ENCODE data around the gene SH3PXD2A. TPM values are rescaled to one million over a fixed set of nuclear protein-coding genes. Genes with fewer than 3 reads are reported as not detected.

The SH3PXD2A gene
- total RNA-seq, 2 experiments from 2014 or later, result 10.2 to 10.9 TPM

DNA sequence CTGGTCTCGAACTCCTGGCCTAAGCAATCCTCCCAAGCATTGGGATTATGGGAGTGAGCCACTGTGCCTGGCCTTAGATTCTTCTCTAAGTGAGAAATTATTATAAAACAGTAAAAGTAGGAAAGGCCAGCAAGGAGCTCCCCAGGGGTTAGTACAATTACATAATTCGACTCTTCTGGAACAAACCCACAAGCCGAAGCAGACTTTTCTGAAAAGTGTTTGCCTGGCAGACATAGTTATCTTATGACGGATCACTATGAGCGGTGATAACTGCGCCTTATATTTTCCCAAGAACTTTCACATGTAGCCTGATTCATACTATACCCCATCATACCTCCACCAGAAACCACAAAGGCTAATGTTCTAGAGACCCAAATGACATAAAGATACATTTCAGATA is 30.2 kb upstream of the SH3PXD2A start:
- no peak overlapping the region for H3K27ac Mint-ChIP-seq
- peaks cover 9% of the 10 kb centered on the region for H3K36me3 Mint-ChIP-seq
- H3K4me3 Mint-ChIP-seq, result no peak overlapping the region
- DNase-seq, result no peak
- no peaks in the 10 kb centered on the region for H3K27me3 Mint-ChIP-seq
- peaks cover 23% of the 10 kb centered on the region for H3K4me1 Mint-ChIP-seq
- H3K9me3 Mint-ChIP-seq, result no peaks in the 10 kb centered on the region

DNA sequence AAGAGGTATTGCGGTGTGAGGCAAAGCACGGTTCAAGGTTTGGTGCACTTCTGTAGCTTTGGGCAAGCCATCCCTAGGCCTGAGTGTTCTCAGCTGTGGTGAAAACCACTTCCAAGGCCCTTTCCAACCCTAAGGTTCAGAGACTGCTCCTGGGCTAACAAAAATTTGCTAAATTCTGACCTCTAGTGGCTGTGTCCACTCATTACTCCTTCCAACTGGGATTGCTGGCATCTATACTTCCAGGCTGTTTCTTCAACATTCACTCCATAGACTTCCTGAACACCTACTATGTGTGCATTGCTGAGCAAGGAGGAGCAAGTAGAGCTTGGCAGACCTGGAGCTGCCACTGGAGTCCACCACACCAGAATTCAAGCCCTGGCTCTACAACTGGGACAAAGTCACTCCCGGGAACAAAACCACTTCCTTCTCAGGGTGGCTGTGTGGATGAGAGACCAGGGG is 29.3 kb upstream of the SH3PXD2A start:
- Mint-ChIP-seq H3K36me3 (peaks cover 12% of the 10 kb centered on the region), H3K4me1 (peaks cover 14% of the 10 kb centered on the region), H3K27ac (no peak overlapping the region), H3K9me3 (no peaks in the 10 kb centered on the region), H3K4me3 (no peak overlapping the region), H3K27me3 (no peaks in the 10 kb centered on the region)
- no peak for DNase-seq

DNA sequence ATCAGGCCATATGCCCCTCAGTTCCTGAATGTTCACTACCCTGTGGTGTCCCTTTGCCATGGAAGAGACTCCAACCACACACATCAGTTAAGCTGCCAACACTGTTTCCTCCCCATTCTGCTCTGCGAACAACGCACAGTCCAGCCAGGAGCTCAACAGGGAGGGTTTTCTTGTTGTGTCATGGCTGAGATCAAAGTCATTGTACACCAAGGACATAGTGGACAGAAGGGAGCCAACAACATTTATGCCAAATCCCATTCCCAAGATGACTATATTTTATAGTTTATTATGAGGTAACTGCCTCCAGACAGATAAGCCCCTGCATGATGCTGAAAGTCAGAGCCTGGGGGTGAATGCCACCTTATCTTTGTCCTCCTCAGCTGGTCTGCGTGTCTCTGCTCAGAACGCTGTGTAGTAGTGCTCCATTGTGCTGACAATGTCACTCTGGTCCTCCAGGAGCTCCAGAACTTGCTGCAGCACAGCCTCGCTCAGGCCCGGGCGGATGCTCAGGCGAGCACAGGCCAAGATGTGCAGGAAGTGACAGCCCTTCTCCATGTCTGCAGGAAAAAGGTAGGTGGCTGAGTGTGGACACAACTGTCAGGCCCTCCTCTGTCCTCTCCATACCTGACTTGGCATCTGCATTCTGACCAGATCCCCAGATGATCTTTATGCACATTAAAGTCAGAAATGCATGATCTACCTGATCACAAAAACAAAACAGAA is 27.1 kb upstream of the SH3PXD2A start:
- no peak for DNase-seq
- Mint-ChIP-seq H3K4me3 (no peak overlapping the region), H3K4me1 (peaks cover 6% of the 10 kb centered on the region), H3K9me3 (no peaks in the 10 kb centered on the region), H3K27me3 (no peaks in the 10 kb centered on the region), H3K36me3 (peaks cover 13% of the 10 kb centered on the region), H3K27ac (no peak overlapping the region)

DNA sequence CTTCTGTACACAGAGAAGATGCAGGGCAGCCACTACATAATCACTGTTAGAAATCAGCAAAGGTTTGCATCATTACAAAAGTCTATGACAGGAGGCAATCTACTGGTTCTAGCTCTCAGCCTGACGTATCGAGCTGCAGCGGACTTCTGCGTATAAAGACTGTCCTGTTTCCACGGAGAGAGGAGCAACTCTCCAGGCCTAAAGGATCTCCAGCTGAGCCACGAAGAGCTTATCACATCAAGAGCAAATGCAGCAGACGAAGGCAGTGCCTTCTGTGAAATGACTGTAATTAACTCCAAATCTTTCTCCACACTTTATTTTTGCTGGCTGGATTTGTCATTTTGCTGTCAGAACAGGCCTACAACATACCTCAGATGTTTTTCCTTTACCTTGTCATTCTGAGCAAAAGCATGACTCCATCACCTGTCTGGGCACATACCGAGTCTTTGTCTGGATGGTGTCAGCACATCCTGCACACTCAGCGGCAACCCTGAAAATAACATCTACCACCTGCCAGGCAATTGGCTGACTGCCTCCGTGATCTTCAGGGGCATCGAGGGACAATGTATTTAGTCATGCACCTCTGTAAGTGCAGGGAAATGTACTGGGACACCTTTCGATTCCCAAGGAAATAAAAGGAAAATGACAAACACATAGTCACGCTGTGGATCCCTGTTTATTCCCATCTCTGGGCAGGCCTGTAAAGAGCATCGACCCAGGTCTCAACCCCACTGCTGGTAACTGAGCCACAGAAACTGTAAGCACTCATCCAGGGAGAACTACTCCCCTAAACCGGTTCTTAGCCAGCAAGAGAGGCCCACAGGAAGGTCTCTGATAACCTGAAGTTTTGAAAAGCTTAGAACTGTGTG is 26.3 kb upstream of the SH3PXD2A start:
- H3K27me3 Mint-ChIP-seq, result no peaks in the 10 kb centered on the region
- no peak for DNase-seq
- peaks cover 6% of the 10 kb centered on the region for H3K4me1 Mint-ChIP-seq
- no peak overlapping the region for H3K27ac Mint-ChIP-seq
- no peak overlapping the region for H3K4me3 Mint-ChIP-seq
- peaks cover 13% of the 10 kb centered on the region for H3K36me3 Mint-ChIP-seq
- no peaks in the 10 kb centered on the region for H3K9me3 Mint-ChIP-seq

DNA sequence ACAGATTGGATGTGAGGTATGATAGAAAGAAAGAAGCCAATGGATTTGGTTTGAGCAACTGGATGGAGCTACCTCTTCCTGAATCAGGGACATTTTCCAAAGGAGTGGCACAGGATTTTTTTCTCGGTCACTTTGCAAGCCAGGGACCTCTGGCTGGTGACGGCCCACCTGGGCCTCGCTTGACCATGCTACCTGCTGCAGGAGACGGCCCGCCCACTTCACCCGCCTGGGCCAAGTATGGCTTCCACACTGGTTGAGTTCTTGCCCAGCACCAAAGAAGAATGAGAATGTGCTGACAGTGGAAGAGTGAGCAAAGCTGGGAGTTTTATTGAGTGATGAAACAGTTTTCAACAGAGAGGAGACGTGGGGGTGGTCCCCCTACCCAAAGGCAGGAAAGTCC is 24.5 kb upstream of the SH3PXD2A start:
- Mint-ChIP-seq H3K9me3 (no peaks in the 10 kb centered on the region), H3K4me1 (peaks cover 6% of the 10 kb centered on the region), H3K27me3 (no peaks in the 10 kb centered on the region), H3K27ac (no peak overlapping the region), H3K36me3 (peaks cover 13% of the 10 kb centered on the region), H3K4me3 (no peak overlapping the region)
- DNase-seq, result no peak

DNA sequence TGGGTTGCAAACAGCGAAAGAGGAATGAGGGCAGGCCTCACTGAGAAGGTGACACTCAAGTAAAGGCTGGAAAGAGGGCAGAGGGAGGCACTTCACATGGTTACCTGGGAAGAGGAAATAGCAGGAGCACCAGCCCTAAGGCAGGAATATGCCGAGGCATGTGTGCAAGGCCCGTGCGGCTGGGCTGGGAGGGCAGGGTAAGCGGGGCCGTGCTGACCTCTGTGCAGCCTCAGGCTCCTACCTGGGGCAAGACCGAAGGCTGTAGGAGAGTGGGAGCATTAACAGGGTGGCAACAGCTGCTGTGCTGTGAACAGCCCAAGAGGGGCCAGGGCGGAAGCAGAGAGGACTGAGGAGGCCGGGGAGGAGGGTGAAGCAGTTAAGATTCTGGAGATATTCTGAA is 24.0 kb upstream of the SH3PXD2A start:
- H3K4me1 Mint-ChIP-seq, result peaks cover 6% of the 10 kb centered on the region
- H3K36me3 Mint-ChIP-seq, result peaks cover 13% of the 10 kb centered on the region
- no peak for DNase-seq
- H3K27me3 Mint-ChIP-seq, result no peaks in the 10 kb centered on the region
- H3K4me3 Mint-ChIP-seq, result no peak overlapping the region
- no peak overlapping the region for H3K27ac Mint-ChIP-seq
- H3K9me3 Mint-ChIP-seq, result no peaks in the 10 kb centered on the region

DNA sequence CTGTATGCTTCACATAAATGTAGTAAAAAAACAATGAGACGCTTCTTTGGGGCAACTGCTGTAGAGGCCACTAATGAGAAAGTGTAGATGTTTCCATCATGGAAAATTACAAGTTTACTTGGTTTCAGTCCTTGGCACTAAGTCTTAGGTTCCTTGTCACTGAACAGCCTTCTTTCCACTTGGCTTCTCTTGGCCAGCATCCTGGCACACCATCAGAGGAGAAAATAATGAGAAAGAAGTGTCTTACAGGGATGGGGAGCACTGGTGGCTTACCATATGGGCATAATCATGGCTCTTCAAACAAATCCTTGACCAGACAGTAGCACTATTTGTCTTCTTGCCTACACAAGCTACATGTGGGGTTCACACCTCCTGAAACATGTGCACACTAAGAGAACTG is 22.5 kb upstream of the SH3PXD2A start:
- no peak for DNase-seq
- H3K4me3 Mint-ChIP-seq, result no peak overlapping the region
- H3K36me3 Mint-ChIP-seq, result peaks cover 13% of the 10 kb centered on the region
- H3K4me1 Mint-ChIP-seq, result peaks cover 6% of the 10 kb centered on the region
- H3K27ac Mint-ChIP-seq, result no peak overlapping the region
- no peaks in the 10 kb centered on the region for H3K9me3 Mint-ChIP-seq
- no peaks in the 10 kb centered on the region for H3K27me3 Mint-ChIP-seq

DNA sequence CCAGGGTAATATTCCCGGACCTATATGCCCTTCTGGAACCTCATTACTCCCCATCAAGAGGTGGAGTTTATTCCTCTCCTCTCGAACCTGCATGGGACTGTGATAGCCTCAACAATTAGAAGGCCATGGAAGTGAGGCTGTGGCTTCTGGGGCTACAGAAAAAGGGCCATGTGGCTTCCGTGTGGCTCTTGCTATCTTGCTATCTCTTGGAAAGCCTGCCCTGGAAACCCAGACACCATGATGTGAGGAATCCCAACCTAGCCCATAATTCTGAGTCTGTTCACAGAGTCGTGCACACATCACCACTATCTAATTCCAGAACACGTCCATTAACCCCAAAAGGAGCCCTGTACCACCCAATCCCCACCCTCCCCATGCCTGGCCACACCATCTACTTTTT is 20.8 kb upstream of the SH3PXD2A start:
- no peaks in the 10 kb centered on the region for H3K9me3 Mint-ChIP-seq
- peaks cover 10% of the 10 kb centered on the region for H3K36me3 Mint-ChIP-seq
- DNase-seq, result no peak
- no peak overlapping the region for H3K27ac Mint-ChIP-seq
- no peaks in the 10 kb centered on the region for H3K27me3 Mint-ChIP-seq
- no peak overlapping the region for H3K4me3 Mint-ChIP-seq
- peaks cover 6% of the 10 kb centered on the region for H3K4me1 Mint-ChIP-seq

DNA sequence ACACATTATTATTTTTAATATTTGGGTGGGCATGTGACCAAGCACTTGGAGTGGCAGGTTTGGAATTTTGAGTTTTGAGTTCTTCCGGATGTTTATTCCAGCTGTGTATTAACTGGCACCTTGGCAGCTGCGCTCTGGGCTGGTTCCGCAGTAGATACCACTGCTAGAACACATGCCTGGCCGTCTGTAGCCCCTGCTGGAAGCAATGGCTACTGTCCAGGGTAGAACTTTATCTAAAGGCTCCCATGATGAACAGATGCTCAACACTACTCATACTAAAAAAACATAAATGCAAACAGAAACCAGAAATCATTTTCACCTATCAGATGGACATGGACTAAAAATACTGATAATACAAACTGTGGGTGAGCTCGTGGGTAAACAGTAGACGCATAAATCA is 19.4 kb upstream of the SH3PXD2A start:
- H3K36me3 Mint-ChIP-seq, result peaks cover 7% of the 10 kb centered on the region
- H3K9me3 Mint-ChIP-seq, result no peaks in the 10 kb centered on the region
- H3K27me3 Mint-ChIP-seq, result no peaks in the 10 kb centered on the region
- H3K4me1 Mint-ChIP-seq, result peaks cover 6% of the 10 kb centered on the region
- H3K27ac Mint-ChIP-seq, result no peak overlapping the region
- no peak overlapping the region for H3K4me3 Mint-ChIP-seq
- no peak for DNase-seq

DNA sequence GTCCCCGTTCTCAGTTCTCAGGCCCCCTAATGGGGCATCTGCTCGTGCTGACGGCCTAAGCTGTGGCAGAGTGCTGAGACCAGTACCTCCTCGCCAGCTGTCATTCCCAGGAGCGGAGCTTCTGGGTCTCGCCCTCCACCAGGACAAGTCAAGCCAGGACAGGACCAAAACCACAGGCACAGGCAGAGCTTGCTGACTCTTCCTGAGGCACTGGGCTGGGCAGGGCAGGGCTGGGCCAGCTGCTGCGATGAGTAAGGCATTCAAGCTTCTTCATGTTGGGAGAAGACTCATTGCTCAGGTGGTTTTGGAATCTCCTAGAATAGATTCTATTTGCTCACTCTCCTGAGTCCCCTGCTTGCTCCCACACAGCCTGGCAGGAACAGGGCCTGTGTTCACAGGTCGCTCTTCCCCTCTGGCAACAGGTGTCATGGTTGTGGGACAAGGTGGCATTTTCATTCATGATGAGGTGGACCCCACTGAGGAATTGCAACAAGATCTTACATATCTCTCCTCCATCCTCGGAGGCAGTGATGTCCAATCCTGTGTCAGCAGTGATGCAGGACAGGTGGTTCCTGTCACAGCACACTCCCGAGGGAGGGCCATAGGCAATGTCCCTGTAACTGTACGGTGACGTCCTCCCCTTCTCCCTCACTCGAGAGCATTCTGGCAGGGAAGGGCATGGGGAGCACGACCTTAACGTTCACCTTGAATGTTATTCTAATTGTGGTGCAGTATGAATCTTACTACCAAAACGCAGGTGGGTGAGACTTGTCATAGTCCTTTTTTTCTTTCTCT is 17.0 kb upstream of the SH3PXD2A start:
- H3K27me3 Mint-ChIP-seq, result no peaks in the 10 kb centered on the region
- H3K4me3 Mint-ChIP-seq, result no peak overlapping the region
- H3K4me1 Mint-ChIP-seq, result no peaks in the 10 kb centered on the region
- no peak overlapping the region for H3K27ac Mint-ChIP-seq
- H3K9me3 Mint-ChIP-seq, result no peaks in the 10 kb centered on the region
- no peaks in the 10 kb centered on the region for H3K36me3 Mint-ChIP-seq
- no peak for DNase-seq

DNA sequence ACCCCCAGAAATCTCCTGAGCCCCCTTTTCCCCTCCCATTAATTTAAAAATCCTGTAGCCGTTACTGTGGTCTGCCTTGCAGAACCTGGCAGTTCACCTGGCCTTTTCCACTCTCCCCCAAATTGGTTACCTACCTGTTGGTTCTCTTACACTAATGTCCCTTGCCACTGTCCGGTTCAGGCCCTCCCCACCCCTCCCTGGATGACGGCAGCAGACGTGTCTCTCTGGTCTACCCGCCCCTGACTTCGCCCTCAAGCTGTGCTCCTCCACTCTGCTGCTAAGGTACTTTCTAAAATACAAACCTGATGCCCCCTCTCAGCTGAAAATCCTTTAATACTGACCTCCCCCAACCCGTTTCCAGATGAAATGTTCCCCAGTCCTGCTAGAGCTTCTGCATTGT is 15.6 kb upstream of the SH3PXD2A start:
- H3K4me3 Mint-ChIP-seq, result no peak overlapping the region
- H3K9me3 Mint-ChIP-seq, result no peaks in the 10 kb centered on the region
- no peaks in the 10 kb centered on the region for H3K36me3 Mint-ChIP-seq
- H3K27me3 Mint-ChIP-seq, result no peaks in the 10 kb centered on the region
- no peaks in the 10 kb centered on the region for H3K4me1 Mint-ChIP-seq
- no peak overlapping the region for H3K27ac Mint-ChIP-seq
- DNase-seq, result no peak

DNA sequence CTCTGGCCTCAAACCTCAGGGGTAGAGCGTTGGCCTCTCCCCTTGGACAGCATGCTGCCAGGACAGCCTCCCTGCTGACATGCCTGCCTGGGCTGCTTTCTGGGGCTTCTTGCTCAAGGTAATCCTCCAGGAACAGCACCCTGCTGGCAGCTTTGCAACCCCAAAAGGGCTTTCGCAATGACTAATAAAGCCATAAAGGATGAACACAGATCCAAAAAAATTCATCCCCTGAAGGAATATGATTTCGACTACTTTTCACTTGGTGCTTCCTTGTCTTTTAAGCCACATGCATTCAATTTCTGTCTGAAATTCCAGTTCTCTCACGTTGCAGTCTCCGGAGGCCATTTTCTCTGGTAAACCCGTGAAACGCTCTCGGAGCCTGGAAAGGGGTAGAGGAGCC is 15.1 kb upstream of the SH3PXD2A start:
- H3K9me3 Mint-ChIP-seq, result peaks cover under 1% of the 10 kb centered on the region
- H3K27me3 Mint-ChIP-seq, result no peaks in the 10 kb centered on the region
- no peak for DNase-seq
- no peak overlapping the region for H3K27ac Mint-ChIP-seq
- H3K4me3 Mint-ChIP-seq, result no peak overlapping the region
- no peaks in the 10 kb centered on the region for H3K4me1 Mint-ChIP-seq
- H3K36me3 Mint-ChIP-seq, result no peaks in the 10 kb centered on the region

DNA sequence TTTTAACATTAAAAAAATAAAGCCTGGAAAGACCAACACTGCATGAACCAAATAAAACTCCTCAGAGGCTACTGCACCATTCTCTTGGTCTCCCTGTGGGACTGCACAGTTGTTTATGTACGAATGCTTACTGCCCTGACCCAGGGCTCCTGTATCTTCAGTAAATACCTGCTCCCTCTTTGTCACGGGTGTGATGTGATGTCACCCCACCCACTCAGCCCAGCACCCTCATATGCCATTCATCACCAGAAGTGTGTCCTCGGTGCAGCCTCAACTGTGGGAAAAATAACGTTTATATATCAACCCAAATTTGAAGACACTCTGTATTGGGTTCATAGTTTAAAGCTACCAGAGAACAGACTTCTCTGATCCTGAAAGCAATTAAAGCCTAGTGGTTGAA is 14.0 kb upstream of the SH3PXD2A start:
- no peaks in the 10 kb centered on the region for H3K4me1 Mint-ChIP-seq
- H3K27ac Mint-ChIP-seq, result no peak overlapping the region
- H3K9me3 Mint-ChIP-seq, result peaks cover 7% of the 10 kb centered on the region
- H3K27me3 Mint-ChIP-seq, result no peaks in the 10 kb centered on the region
- H3K4me3 Mint-ChIP-seq, result no peak overlapping the region
- DNase-seq, result no peak
- peaks cover 1% of the 10 kb centered on the region for H3K36me3 Mint-ChIP-seq

DNA sequence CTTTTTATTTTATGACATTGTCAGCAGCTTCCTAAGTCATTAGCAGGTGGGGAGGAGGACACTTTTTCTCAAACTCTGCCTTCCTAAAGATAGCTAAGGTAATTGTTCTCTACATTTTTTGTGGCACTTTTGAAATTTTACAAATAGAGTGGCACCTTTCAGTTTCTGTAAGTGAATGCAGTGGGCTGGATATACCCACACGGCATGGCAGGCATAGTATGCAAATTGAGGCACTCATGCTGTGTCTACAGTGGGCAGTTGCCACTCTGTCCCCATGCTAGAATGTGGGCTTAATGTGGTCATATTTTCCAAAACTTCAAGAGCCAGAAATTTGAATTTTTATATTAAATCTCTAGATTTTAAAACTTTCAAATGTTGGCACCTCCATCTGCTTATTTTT is 12.8 kb upstream of the SH3PXD2A start:
- no peak overlapping the region for H3K27ac Mint-ChIP-seq
- H3K36me3 Mint-ChIP-seq, result peaks cover 5% of the 10 kb centered on the region
- H3K9me3 Mint-ChIP-seq, result peaks cover 10% of the 10 kb centered on the region
- DNase-seq, result no peak
- no peaks in the 10 kb centered on the region for H3K4me1 Mint-ChIP-seq
- no peaks in the 10 kb centered on the region for H3K27me3 Mint-ChIP-seq
- H3K4me3 Mint-ChIP-seq, result no peak overlapping the region

DNA sequence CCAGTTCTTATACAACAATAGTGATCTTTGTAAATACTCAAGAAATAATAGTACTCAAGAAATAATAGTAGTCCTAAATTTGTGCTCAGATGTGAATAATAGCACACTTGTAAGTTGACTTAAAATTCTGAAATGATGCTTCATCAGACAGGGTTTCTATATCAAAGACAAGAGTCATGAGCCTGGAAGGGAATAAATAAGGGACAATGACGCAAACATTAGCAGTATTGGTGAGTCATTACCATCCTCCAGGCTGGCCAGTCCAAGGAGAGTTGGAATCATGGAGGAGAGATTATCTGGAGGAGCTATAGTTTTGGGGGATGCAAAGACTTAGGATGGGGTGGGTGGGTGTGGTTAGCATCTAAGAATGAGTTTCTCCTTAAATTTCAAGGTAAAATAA is 6.1 kb upstream of the SH3PXD2A start:
- DNase-seq, result no peak

More for the DNA sequence above, 6.1 kb upstream of the SH3PXD2A start:
- H3K27me3 Mint-ChIP-seq, result peaks cover 7% of the 10 kb centered on the region
- H3K36me3 Mint-ChIP-seq, result peaks cover 5% of the 10 kb centered on the region
- H3K9me3 Mint-ChIP-seq, result peaks cover 10% of the 10 kb centered on the region
- no peak overlapping the region for H3K4me3 Mint-ChIP-seq
- H3K4me1 Mint-ChIP-seq, result peaks cover 4% of the 10 kb centered on the region
- no peak overlapping the region for H3K27ac Mint-ChIP-seq
